K562 (cell line): ENCODE measurements around the gene COL4A2.

Source experiments
- BACH1 ChIP-seq: fragments of 200-800 bp; sonication (Bioruptor generic); IDR thresholded peaks from 2 replicates; pipeline ENCODE4 v1.6.1; 2016; ENCODE audit warnings: missing genetic modification characterization, missing compliant biosample characterization
- FOXK2 ChIP-seq, 2 experiments: fragments of 450-650 bp; IDR thresholded peaks in 1 of 2; conservative IDR thresholded peaks in 1 of 2; 2 replicates each; pipeline ENCODE4 v1.6.1; 2016; ENCODE audit warnings: low read depth in 2 of 2, mild to moderate bottlenecking in 1 of 2
- HNRNPK ChIP-seq: fragments of 200-400 bp; formaldehyde crosslinking; IDR thresholded peaks from one replicate; pipeline ENCODE4 v1.6.1; 2018; ENCODE audit warnings: mild to moderate bottlenecking, low read depth, low read length; ENCODE audit not compliant: poor library complexity, severe bottlenecking
- MBD2 ChIP-seq: sonication (generic); IDR thresholded peaks from 2 replicates; pipeline ENCODE4 v1.6.1; 2016; ENCODE audit warnings: low read depth, borderline replicate concordance
- POLR2A ChIP-seq: fragments of 450-650 bp; conservative IDR thresholded peaks from 2 replicates; pipeline ENCODE4 v1.6.1; 2016
- PTTG1 ChIP-seq: fragments of 450-650 bp; IDR thresholded peaks from 2 replicates; pipeline ENCODE4 v1.6.1; 2016; ENCODE audit warnings: low read depth, mild to moderate bottlenecking, missing genetic modification characterization, missing compliant biosample characterization
- SIN3A ChIP-seq, 2 experiments: fragments of 150-350 bp in 1 of 2; IDR thresholded peaks; 2 replicates each; pipeline ENCODE4 v1.6.1; 2011 to 2016; ENCODE audit warnings: borderline replicate concordance in 2 of 2, low read depth in 2 of 2, low read length in 2 of 2, mild to moderate bottlenecking in 2 of 2, moderate library complexity in 2 of 2; ENCODE audit not compliant: control insufficient read depth in 1 of 2
- TAF1 ChIP-seq: IDR thresholded peaks from 2 replicates; pipeline ENCODE4 v1.6.1; 2011; ENCODE audit warnings: mild to moderate bottlenecking, low read length, moderate library complexity; ENCODE audit not compliant: insufficient read depth, control insufficient read depth, severe bottlenecking; ENCODE audit errors: extremely low read depth
- TF ChIP-seq, protein P1 (sequence below), 3 experiments: IDR thresholded peaks in 2 of 3; conservative IDR thresholded peaks in 1 of 3; 2 replicates each; pipeline ENCODE4 v1.5.1; 2011 to 2012; ENCODE audit warnings: low read length in 3 of 3, mild to moderate bottlenecking in 3 of 3, control low read depth in 2 of 3, improper control_type of control experiment in 1 of 3, inconsistent platforms in 1 of 3, low read depth in 1 of 3, mixed read lengths in 1 of 3, moderate library complexity in 1 of 3; ENCODE audit not compliant: insufficient read depth in 2 of 3

- TF ChIP-seq HNRNPK = no peak
- TF ChIP-seq SIN3A (IDR thresholded peaks at IDR 0.05; ENCODE audit: borderline replicate concordance in 2 of 2, control insufficient read depth in 1 of 2, low read depth in 2 of 2, low read length in 2 of 2) = no peak
- no peak for TF ChIP-seq MBD2
- no peak for TF ChIP-seq POLR2A
- TF ChIP-seq FOXK2 (conservative IDR thresholded peaks at IDR 0.05 in 1 of 2, IDR thresholded peaks at IDR 0.05 in 1 of 2; ENCODE audit: low read depth in 2 of 2) = no peak
- no peak for TF ChIP-seq TAF1
- TF ChIP-seq PTTG1 (tag) = no peak
- no peak for TF ChIP-seq BACH1 (tag)
- TF ChIP-seq, protein P1, sequence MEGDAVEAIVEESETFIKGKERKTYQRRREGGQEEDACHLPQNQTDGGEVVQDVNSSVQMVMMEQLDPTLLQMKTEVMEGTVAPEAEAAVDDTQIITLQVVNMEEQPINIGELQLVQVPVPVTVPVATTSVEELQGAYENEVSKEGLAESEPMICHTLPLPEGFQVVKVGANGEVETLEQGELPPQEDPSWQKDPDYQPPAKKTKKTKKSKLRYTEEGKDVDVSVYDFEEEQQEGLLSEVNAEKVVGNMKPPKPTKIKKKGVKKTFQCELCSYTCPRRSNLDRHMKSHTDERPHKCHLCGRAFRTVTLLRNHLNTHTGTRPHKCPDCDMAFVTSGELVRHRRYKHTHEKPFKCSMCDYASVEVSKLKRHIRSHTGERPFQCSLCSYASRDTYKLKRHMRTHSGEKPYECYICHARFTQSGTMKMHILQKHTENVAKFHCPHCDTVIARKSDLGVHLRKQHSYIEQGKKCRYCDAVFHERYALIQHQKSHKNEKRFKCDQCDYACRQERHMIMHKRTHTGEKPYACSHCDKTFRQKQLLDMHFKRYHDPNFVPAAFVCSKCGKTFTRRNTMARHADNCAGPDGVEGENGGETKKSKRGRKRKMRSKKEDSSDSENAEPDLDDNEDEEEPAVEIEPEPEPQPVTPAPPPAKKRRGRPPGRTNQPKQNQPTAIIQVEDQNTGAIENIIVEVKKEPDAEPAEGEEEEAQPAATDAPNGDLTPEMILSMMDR (IDR thresholded peaks at IDR 0.05 in 2 of 3, conservative IDR thresholded peaks at IDR 0.05 in 1 of 3; ENCODE audit: insufficient read depth in 2 of 3, low read depth in 1 of 3, low read length in 3 of 3) = no peak
Measured at GRCh38 chr13:110491869-110492678, 185.0 kb downstream of the COL4A2 start.
